B cell (primary cell): ENCODE measurements around the gene BPIFA3.

Experiments
- CTCF ChIP-seq: fragments of 200-600 bp; IDR thresholded peaks from one replicate; pipeline ENCODE4 v1.8.0; 2022; ENCODE audit warnings: antibody characterized with exemption, mild to moderate bottlenecking
- EZH2 ChIP-seq: IDR thresholded peaks from 2 replicates; pipeline ENCODE4 v1.6.1; 2012; ENCODE audit warnings: borderline replicate concordance, low read depth, mild to moderate bottlenecking, moderate library complexity, low read length; ENCODE audit not compliant: insufficient read depth, poor library complexity, severe bottlenecking

GRCh38 chr20:33275215-33275614 is 58.1 kb downstream of the BPIFA3 start:
- TF ChIP-seq CTCF (no peak), EZH2 (no peak)
